ENCODE data around the gene SHROOM3.

The SHROOM3 gene

DNA sequence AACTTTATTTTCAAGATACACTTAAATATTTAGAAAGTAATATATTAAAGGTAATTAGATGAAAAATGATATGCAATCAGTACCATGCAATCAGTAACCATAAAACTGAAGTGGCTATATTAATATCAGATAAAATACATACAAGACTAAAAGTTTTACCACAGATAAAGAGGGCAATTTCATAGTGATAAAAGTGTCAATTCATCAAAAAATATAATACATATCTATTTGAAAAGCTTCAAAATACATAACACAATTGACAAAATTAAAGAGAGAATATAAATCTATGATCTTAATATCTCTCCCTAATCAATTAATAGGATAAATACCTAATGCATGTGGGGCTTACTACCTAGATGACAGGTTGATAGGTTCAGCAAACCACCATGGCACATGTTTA lies 357.4 kb downstream of the SHROOM3 start:
- no peak for DNase-seq

GRCh38 chr4:76795243-76795642 lies 360.2 kb downstream of the SHROOM3 start:
- no peak for DNase-seq

GRCh38 chr4:76799140-76799539 lies 364.1 kb downstream of the SHROOM3 start:
- DNase-seq, result no peak

DNA sequence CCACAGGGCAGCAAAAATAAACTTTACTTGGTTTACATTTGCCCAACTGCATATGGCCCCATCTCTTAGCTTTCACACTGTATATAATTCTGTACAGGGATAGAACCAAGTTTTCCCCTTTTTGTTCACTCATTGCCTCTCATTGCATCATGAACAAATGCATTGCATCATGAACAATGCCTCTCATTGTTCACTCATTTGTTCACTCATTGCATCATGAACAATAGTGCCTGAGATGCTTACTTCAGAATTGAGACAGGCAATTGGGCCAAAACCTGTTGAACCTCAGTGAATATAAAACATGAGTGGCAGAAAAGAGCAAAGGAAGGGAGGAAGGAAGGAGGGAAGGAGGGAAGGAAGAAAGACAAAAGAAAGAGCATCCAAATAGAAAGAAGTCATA lies 364.7 kb downstream of the SHROOM3 start:
- no peak for DNase-seq

DNA sequence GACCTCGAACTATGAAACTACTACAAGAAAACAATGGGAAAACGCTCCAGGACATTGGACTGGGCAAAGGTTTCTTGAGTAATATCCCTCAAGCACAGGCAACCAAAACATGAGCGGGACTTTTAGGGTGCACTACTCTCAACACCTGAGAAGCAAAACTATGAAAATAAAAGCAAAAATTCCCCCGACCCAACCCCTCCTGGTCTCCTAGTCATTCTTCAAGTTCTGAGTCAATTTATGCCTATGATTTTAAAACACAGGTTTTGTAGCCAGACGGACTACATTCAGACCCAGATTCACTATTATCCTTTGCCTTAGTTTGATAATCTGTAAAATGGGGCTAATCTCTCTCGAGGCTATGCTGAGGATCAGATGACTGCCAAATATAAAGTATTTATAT lies 365.9 kb downstream of the SHROOM3 start:
- DNase-seq, result no peak

GRCh38 chr4:76801621-76802235 lies 366.7 kb downstream of the SHROOM3 start:
- DNase-seq, result no peak

DNA sequence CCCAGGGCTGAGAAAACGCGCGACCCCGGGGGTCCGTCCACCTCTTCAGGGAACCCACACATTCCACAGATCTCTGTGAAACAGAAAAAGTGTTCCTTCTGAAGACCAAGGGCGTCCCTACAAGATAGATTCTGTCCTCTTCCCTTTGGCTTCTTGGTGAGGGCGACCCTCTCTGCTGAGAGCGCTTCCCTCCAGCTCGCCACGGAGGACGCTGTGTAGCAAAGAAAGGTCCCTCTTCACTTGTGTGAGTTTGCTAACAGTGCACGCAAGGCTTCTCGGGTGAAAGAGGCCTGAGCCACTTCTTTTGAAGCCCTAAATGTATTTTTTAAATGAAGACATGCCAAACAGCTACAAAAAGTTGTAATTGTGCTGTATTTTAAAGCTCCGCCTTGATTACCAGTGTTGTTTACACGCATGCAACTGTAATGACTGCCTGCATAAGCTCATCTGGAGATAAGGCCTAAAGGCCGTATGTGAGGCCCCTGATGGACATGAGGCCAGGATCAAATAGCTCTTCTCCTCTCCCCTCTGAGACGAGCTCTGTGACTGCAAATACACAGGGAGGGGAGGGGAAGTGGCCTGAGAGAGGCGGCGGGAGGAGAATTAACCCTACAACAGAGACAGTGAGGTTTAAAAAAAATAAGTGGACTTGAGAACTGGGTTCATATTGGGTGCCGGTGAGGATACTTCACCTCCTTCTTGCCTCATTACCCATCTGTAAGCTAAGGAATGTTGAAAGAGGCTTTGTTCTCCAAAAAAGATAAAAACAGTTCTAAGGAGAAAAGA lies 367.4 kb downstream of the SHROOM3 start:
- DNase-seq, result no peak

GRCh38 chr4:76803522-76803921 lies 368.5 kb downstream of the SHROOM3 start:
- no peak for DNase-seq

- DNase-seq, result no peak
Observed at GRCh38 chr4:76804096-76804495, 369.1 kb downstream of the SHROOM3 start.

DNA sequence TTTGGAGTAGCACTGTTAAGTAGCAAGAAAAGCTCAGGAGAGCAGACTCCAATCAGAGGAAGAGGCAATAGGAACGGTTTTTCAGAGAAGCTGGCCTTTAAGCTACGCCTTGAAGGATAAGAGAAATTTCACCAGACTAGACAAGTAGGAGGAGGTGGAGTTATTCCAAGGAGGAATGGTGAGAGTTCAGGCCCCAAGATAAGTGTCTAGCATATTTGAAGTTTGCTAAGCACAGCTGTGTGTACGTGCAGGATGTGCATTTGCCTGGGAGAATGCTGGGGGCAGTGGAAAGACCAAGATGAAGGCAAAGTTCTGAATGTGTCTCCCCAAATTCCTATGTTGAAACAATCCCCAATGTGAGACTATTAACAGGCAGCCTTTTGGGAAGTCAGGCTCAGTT lies 371.3 kb downstream of the SHROOM3 start:
- DNase-seq, result no peak

DNA sequence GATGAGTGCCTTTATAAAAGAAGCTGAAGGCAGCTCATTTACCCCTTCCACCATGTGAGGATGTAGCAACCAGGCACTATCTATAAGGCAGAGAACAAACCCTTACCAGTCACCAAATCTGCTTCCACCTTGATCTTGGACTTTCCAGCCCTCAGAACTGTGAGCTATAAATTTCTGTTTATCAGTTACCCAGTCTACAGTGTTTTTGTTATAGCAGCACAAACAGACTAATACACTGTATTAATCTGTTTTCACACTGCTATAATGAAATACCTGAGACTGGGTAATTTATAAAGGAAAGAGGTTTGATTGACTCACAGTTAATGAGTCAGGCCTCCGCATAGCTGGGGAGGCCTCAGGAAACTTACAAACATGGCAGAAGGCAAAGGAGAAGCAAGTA lies 371.7 kb downstream of the SHROOM3 start:
- DNase-seq, result no peak

- DNase-seq, result no peak
Observed at GRCh38 chr4:76809594-76810305, 374.7 kb downstream of the SHROOM3 start.

- no peak for DNase-seq
Observed at GRCh38 chr4:76811604-76812412, 376.8 kb downstream of the SHROOM3 start.

DNA sequence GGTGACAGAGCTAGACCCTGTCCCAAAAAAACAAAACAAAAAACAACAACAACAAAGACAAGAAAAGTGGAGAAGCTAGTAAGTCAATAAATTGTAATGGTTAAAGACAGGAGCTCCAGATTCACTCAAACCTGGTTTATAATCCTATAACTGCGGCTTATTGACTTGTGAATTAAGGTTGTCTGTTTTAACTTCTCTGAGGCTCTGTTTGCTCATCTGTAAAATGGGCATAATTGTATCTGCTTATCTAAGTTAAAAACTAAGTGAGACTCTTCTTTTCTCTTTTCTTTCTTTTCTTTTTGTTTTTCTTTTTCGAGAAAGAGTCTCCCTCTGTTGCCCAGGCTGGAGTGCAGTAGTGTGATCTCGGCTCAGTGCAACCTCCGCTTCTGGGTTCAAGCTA lies 378.0 kb downstream of the SHROOM3 start:
- no peak for DNase-seq

GRCh38 chr4:76821641-76822040 lies 386.6 kb downstream of the SHROOM3 start:
- no peak for DNase-seq

- DNase-seq, result no peak
Observed at GRCh38 chr4:76822303-76822702, 387.3 kb downstream of the SHROOM3 start.

DNA sequence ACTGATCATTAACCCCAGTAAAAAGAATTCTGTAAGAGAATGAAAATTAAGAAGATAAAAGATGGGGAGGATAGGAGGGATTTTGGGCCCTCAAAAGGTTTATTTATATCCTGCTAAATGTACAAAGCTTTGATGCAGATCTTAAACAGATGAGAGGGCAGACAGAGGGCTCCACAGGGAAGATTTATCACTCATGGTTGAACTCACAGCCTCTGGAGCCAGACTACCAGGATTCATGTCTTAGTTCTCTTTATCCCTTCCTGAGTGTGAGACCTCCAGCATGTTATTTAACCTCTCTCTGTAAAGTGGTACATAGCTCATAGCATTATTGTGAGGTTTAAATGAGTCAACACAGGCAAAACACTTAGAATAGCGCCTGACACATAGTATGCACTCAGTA lies 388.5 kb downstream of the SHROOM3 start:
- DNase-seq, result no peak

DNA sequence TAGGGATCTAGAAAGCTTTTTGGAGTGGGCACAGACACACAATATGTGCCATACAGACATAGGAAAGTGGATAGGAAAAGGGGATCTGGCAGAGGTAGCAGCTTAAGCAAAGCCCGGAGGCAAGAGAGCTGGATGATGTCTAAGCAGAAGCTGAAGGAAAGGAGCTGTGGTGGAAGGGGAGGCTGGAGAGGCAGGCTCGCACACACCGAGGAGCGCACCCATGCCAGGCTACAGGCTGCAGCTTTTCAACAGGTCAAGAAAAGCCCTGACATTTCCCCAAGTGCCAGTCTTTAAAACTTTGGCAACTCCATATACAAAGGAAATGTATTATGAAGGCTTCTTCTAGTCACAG lies 395.6 kb downstream of the SHROOM3 start:
- no peak for DNase-seq

DNA sequence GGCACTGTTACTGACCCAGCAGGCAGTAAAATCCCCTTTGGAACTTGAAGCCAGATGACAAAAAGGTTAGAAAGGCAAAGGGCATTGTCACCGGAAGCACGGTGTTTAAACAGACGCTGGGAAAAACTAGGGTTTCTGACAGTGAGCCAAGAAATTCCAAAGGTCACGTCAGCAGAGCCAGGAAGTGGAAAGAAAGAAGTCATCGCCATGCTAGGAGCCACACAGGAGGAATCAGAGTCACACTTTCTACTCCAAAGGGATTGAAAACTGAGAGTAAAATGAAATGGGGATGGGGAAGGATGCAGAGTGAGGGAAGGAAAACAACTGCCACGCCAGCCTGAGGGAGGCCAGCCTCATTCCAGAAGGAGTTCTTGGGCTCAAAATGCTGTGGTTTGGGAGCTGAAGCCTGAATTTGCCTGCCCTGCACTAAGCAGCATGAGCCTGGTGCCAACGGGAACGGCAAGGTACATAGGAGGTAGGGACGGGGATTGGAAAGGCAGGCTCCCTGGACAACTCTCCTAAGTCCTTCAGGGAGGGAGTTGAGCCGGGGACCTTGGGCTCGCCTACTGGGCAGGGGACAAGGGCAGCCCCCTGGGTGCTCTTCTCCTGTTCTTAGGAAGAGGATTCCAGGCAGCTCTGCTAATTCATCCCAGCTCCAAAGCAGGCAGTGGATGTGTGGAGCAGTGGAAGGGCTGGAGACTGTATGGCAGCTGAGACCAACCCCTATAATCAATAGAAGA lies 396.1 kb downstream of the SHROOM3 start:
- no peak for DNase-seq

GRCh38 chr4:76831711-76832373 lies 396.8 kb downstream of the SHROOM3 start:
- no peak for DNase-seq

Measured in stimulated activated CD4-positive, alpha-beta T cell treated with anti-CD3 and anti-CD28 coated beads, Interleukin-12 subunit alpha, Interleukin-12 subunit beta, amount 100 ng/mL, for 4 hours (primary cell).